ENCODE measurements around the gene IGFBP5. TPM values are rescaled to one million over a fixed set of nuclear protein-coding genes. Genes with fewer than 3 reads are reported as not detected.

Gene IGFBP5
- total and polyA plus RNA-seq, 9 of the 15 experiments (the other 6 are each of a cell fraction or from before 2014, with no cell fraction given): 0.01 to 1.9 (median 0.03) TPM; not detected in 6

DNA sequence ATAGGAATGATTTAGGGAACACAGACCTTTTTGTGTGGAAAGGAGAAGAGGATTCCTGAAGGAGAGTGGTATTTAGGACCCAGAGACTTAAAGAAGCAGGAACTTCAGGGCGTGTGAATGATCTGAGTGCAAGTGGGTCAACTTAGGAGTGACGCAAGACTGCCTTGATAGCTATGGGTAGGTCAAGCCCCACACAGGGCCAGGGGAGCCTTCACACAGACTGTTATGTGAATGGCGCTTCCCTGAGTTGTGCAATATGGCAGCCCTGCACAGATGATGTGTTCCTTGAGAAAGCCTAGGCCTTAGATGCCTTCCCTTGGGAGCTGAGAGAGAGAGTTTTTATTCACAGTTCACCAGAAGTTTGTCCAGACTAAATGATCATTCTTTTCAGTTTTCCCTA is 47.1 kb upstream of the IGFBP5 start:
- intact Hi-C loops (cut with micrococcal nuclease) (no loop called here), in situ Hi-C loops (cut with MboI) (no loop called here)
- no peaks in the 10 kb centered on the region for H3K9me3 ChIP-seq (replicated peaks; ENCODE audit: control insufficient read depth, insufficient read depth, low read depth, low read length)
- H3K79me2 ChIP-seq (ENCODE audit: control insufficient read depth, insufficient read depth, low read length): no peaks in the 10 kb centered on the region
- ChIA-PET CTCF (ENCODE audit: low intra/inter-chr PET ratio) (no interaction called here), POLR2A (no interaction called here)
- no peak for ATAC-seq
- H3K36me3 ChIP-seq (ENCODE audit: control insufficient read depth, insufficient read depth, low read length): no peaks in the 10 kb centered on the region
- DNase-seq (ENCODE audit: extremely low read depth in 1 of 4, low spot score in 3 of 4): no peak
- no peaks in the 10 kb centered on the region for H4K20me1 ChIP-seq (replicated peaks; ENCODE audit: control insufficient read depth, insufficient read depth, low read length)
- no peak overlapping the region for H3K9ac ChIP-seq (ENCODE audit: insufficient read depth in 1 of 2, low read depth in 2 of 2, low read length in 2 of 2)
- H3K27ac ChIP-seq (ENCODE audit: extremely low read depth, low read depth, low read length): no peak overlapping the region
- no peak overlapping the region for H2AFZ ChIP-seq (ENCODE audit: low read depth, low read length)
- no peaks in the 10 kb centered on the region; a peak in 1 of 5 replicates for H3K4me1 ChIP-seq (replicated peaks in 1 of 2; ENCODE audit: control insufficient read depth in 2 of 2, insufficient read depth in 2 of 2, low read length in 2 of 2)
- 0 out of 2 replicates have a peak, but pooled peaks have one; percentile 26 for TF ChIP-seq CEBPB (tag; IDR thresholded peaks at IDR 0.05)
- no peak for TF ChIP-seq POLR3A (IDR thresholded peaks at IDR 0.05; ENCODE audit: borderline replicate concordance, extremely low read depth, insufficient read depth, insufficient read length)
- H3K4me2 ChIP-seq (ENCODE audit: insufficient read depth, low read length): no peak overlapping the region
- H3K4me3 ChIP-seq: no peak overlapping the region
- BruUV-seq (replicated peaks): no TSS peak
- FAIRE-seq: no peak
- H3K27me3 ChIP-seq (ENCODE audit: control insufficient read depth in 2 of 2, insufficient read depth in 2 of 2, low read length in 2 of 2): peaks cover 2 to 31% of the 10 kb centered on the region in 2 experiments
- H3K9me1 ChIP-seq (ENCODE audit: control insufficient read depth, insufficient read depth, low read length): no peaks in the 10 kb centered on the region
- 0% methylated on average over 1 of the region's 3 CpGs for WGBS (ENCODE audit: insufficient coverage, low coverage, missing lambda C conversion rate)

DNA sequence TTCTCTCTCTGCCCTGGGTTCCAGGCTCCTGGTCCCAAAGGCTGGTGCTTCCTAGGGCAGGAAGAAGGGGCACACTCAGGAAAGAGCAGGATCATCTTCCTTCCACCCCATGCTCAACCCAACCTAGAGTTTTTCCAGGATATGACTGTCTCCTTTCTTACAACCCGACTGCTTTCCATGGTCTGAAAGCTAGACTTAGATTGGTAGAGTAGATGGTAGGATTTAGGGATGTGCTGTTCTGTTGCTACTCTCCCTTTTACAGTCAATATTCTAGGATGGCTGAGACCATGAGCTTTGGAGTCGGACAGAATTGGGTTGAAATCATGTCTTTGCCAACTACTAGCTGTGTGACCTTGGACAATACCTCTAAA is 45.9 kb upstream of the IGFBP5 start:
- TF ChIP-seq, protein P1, sequence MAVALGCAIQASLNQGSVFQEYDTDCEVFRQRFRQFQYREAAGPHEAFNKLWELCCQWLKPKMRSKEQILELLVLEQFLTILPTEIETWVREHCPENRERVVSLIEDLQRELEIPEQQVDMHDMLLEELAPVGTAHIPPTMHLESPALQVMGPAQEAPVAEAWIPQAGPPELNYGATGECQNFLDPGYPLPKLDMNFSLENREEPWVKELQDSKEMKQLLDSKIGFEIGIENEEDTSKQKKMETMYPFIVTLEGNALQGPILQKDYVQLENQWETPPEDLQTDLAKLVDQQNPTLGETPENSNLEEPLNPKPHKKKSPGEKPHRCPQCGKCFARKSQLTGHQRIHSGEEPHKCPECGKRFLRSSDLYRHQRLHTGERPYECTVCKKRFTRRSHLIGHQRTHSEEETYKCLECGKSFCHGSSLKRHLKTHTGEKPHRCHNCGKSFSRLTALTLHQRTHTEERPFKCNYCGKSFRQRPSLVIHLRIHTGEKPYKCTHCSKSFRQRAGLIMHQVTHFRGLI (CRISPR knock-in tag; IDR thresholded peaks at IDR 0.05): no peak
- no peak for TF ChIP-seq POLR2A (conservative IDR thresholded peaks at IDR 0.05)
- no peak for TF ChIP-seq NR2C2 (CRISPR knock-in tag; IDR thresholded peaks at IDR 0.05)
- TF ChIP-seq NR2C2 (tag; IDR thresholded peaks at IDR 0.05): 0 out of 2 replicates have a peak, but pooled peaks have one; percentile 2
- no peak for DNase-seq (ENCODE audit: extremely low read depth in 1 of 4, low spot score in 3 of 4)
- ChIA-PET POLR2A (interaction anchor here (0.7 kb wide), 1 partner anchor 10 kb away, joined by 3 read pairs; no protein-coding TSS in a partner anchor), CTCF (ENCODE audit: low intra/inter-chr PET ratio) (no interaction called here)
- Histone ChIP-seq H3K4me1 (replicated peaks in 1 of 2; ENCODE audit: control insufficient read depth in 2 of 2, insufficient read depth in 2 of 2, low read length in 2 of 2) (no peaks in the 10 kb centered on the region; a peak in 1 of 5 replicates), H3K27me3 (ENCODE audit: control insufficient read depth in 2 of 2, insufficient read depth in 2 of 2, low read length in 2 of 2) (peaks cover 2 to 31% of the 10 kb centered on the region in 2 experiments), H3K4me2 (ENCODE audit: insufficient read depth, low read length) (no peak overlapping the region), H4K20me1 (replicated peaks; ENCODE audit: control insufficient read depth, insufficient read depth, low read length) (no peaks in the 10 kb centered on the region), H3K79me2 (ENCODE audit: control insufficient read depth, insufficient read depth, low read length) (no peaks in the 10 kb centered on the region), H3K9me3 (replicated peaks; ENCODE audit: control insufficient read depth, insufficient read depth, low read depth, low read length) (no peaks in the 10 kb centered on the region), H3K4me3 (no peak overlapping the region), H3K9ac (ENCODE audit: insufficient read depth in 1 of 2, low read depth in 2 of 2, low read length in 2 of 2) (no peak overlapping the region), H2AFZ (ENCODE audit: low read depth, low read length) (no peak overlapping the region), H3K36me3 (ENCODE audit: control insufficient read depth, insufficient read depth, low read length) (no peaks in the 10 kb centered on the region), H3K9me1 (ENCODE audit: control insufficient read depth, insufficient read depth, low read length) (no peaks in the 10 kb centered on the region), H3K27ac (ENCODE audit: extremely low read depth, low read depth, low read length) (no peak overlapping the region)
- in situ Hi-C loops (cut with MboI): no loop called here
- no peak for FAIRE-seq
- intact Hi-C loops (cut with micrococcal nuclease): no loop called here
- WGBS (ENCODE audit: insufficient coverage, low coverage, missing lambda C conversion rate): 0% methylated on average over 2 of the region's 2 CpGs
- ATAC-seq: no peak
- BruUV-seq (replicated peaks): no TSS peak

Data from K562 (cell line).